CD4-positive, alpha-beta T cell treated with Interleukin-1 beta for 1 hour (primary cell): ENCODE results near the gene FDX2.
"Not testable (repeated sequence)": the region's sequence is repeated elsewhere in the genome, so short reads cannot be mapped to it uniquely, and the experiment has no call there.

ENCODE experiments used
- DNase-seq, 2 donors: peaks; one replicate each; pipeline ENCODE4 v3.0.0-alpha.2; 2020 to 2022

The FDX2 gene

GRCh38 chr19:10283301-10284064 lies 32.3 kb downstream of the FDX2 start:
- no peak for DNase-seq

GRCh38 chr19:10282043-10282442 lies 33.8 kb downstream of the FDX2 start:
- not testable (repeated sequence) for DNase-seq

GRCh38 chr19:10279737-10280442 lies 35.9 kb downstream of the FDX2 start:
- DNase-seq, result no peak

- no peak for DNase-seq
Observed at GRCh38 chr19:10278935-10279334, 36.9 kb downstream of the FDX2 start.

GRCh38 chr19:10277795-10278589 lies 37.8 kb downstream of the FDX2 start:
- DNase-seq, result no peak

GRCh38 chr19:10274589-10274988 lies 41.2 kb downstream of the FDX2 start:
- no peak for DNase-seq

- peak; percentile 68 to 80 for DNase-seq
Observed at GRCh38 chr19:10271543-10272086, 44.2 kb downstream of the FDX2 start.

GRCh38 chr19:10270616-10271394 lies 45.0 kb downstream of the FDX2 start, which contains the start of gene ICAM1:
Gene ICAM1, plus strand, starts transcription at chr19:10271120. Its CDS starts 40 bp downstream, at chr19:10271160.
- DNase-seq, result peak; percentile 82 to 88

- DNase-seq, result peak; percentile 78 to 88
Observed at GRCh38 chr19:10270180-10270615, 45.6 kb downstream of the FDX2 start.

GRCh38 chr19:10269333-10270179 lies 46.3 kb downstream of the FDX2 start:
- peak; percentile 88 to 90 for DNase-seq

GRCh38 chr19:10268071-10268470 lies 47.7 kb downstream of the FDX2 start:
- DNase-seq, result no peak

- no peak for DNase-seq
Observed at GRCh38 chr19:10266706-10267105, 49.1 kb downstream of the FDX2 start.

GRCh38 chr19:10262771-10263170 lies 53.0 kb downstream of the FDX2 start:
- no peak for DNase-seq

GRCh38 chr19:10260141-10260584 lies 55.7 kb downstream of the FDX2 start:
- DNase-seq, result no peak
